SH-SY5Y (cell line): ENCODE data around the gene YY1.

Experiments
- GATA2 ChIP-seq: IDR thresholded peaks from 2 replicates; pipeline ENCODE4 v1.6.1; 2011; ENCODE audit warnings: mild to moderate bottlenecking, low read depth, low read length
- GATA3 ChIP-seq: IDR thresholded peaks from 2 replicates; pipeline ENCODE4 v1.6.1; 2011; ENCODE audit warnings: low read depth, mild to moderate bottlenecking, low read length, moderate library complexity

GRCh38 chr14:100282083-100282350 lies 43.1 kb downstream of the YY1 start:
- TF ChIP-seq GATA3 (no peak), GATA2 (no peak)
